Suppressor macrophage (primary cell): ENCODE measurements around the gene COL25A1.
"Not testable (repeated sequence)": the region's sequence is repeated elsewhere in the genome, so short reads cannot be mapped to it uniquely, and the experiment has no call there.

Source experiments
- DNase-seq, 4 experiments: peaks; one replicate each; pipeline ENCODE4 v3.0.0-alpha.2; 2020 to 2022

The COL25A1 gene

DNA sequence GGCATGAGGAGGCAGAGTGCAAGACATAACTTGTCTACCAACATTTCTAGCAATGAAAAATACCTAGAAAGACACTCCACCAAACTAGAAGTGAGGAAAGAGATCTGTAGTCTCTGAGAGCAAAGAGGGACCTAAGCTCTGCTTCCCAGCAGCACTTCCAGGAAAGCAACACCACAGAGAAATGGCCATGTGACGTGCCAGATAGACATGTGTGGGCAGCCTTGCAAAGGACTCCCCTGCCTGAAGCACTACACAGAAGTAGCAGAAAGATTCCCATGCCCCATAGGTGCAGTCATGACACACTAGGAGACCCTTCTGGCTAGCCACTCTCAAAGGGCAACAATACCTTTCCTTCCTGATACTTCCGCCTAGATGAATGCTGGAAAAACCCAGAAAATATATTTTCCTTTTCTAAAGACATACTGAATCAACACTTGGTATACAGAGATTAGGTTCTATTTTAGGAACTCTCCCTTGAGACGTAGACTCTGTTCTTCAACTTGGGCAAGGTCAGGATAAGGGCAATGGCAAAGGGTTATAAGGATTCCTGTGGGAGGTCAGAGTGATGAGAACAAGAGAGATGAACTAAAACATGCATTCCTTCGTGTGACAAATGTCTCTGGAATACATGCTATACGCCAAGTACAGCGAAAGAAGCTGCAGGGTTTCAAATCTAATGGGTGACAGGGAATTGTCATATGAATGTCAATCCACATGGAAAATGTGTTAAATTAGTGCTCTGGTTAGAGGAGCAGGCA is 352.1 kb downstream of the COL25A1 start:
- no peak for DNase-seq

DNA sequence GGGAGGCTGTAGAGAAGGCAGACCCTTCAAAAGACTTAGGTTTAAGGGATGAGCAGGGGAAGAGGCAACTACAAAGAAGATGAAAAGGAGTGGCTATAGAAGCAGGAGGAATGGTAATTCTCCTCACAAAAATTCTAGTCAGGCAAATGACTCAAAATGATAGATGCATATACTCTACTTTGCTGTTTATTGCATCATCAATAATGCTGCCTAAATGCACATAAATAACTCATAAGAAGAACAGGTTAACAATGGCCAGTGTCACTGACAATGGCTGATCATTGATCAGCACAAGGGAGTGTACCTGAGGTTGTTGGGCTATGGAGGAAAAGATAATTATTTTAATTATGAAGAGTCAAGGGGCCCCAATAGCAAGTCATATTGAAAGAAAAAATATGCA is 354.9 kb downstream of the COL25A1 start:
- DNase-seq: no peak

DNA sequence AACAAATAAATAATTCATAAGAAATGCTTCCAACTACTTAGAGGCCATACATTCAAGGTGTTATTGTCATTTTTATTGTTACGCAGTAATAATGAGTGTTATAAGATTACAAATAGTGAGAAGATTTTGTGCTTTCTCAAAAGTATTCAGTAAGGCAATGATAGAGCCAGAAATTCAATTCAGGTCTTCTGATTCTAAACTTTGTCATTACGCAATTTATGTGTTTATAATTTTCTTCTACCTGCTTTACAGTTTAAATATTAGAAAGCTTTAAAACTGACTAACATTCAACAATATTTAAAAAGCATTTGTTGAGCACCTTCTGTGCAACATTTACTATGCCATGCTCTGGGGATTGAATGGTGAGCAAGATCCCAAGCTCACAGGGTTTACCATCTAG is 356.2 kb downstream of the COL25A1 start:
- DNase-seq: no peak

DNA sequence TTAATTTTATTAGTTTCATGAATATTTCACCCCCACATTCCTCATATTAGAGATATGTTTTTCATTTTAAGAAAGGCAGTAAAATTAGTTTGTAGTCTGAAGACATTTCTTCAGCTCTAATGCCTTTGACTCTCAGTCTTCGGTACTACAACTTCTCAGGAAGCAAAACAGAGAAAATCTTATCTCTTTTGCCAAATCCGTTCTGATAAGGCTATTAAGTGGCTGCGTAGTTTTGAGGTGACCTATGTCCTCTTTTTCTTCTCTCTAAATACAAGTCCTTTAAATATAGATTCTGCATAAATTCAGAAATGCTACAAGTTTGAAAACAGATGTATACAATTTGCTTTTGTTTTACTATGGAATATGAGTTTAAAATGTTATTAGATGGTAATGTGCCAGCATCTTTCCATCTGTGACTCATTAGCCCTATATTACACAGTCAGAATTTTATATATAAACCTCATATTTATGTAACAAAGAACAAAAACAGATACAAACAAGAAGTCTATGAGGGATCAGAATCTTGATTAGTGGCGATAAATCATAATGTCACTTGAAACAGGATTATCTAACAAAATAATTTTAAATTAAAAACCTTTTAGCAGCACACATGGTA is 358.4 kb downstream of the COL25A1 start:
- DNase-seq: no peak

DNA sequence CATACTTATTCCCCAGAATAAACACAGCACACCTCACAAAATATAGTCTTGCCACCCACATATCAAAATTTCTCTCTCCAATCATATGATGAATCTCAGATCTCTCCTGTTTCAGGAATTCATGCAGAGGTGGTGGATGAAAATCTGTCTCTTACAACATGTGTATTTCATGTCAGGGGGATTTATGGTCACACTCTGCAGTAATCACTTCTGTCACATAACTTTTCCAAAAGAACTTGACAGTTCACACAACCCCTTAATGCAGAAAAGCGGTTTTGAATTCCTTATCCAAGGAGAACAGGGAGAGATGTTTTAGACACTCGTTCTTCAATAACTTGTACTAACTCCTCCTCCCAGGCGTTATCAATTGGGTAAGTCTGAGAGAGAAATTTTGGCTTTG is 359.1 kb downstream of the COL25A1 start:
- DNase-seq: no peak

DNA sequence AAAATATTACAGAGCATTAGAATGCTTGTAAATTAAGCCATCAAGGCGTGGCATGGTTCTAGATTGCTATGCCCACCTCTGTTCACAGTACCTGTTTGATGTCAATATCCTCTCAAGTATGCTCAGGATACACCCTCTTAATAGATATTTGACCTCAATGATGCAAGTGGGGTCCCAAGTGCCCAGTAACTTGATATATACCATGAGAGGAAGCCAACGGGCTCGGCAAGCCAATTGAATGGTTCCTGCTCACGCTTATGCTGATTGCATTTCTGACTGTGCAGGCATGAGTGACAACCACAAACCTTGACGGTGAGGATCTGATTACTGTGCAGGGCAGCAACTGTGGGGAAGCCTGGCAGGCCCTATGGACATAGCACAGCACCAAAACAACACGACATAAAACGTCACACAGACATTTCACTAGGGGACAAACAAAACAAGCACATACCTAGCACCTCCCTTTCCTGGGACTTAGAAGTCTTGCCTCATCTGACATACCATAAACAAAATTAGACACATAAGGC is 360.5 kb downstream of the COL25A1 start:
- no peak for DNase-seq

DNA sequence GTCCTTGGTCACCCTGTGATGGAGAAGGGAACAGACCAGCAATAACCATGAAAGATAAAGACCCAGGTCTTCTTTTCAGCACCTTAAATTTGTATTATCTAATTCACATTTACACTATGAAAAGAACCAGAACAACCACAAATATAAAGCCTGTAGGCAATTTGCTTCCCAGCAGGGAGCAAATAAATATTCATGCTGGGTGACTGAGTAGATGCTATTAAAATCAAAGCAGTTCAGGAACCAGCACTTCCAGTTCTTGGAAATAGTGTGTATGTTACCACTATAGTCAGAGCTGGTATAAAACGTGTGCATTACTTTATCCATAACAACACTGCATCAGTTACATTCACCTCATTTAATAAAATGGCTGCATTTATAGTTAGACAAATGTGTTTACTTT is 361.8 kb downstream of the COL25A1 start:
- DNase-seq: no peak

DNA sequence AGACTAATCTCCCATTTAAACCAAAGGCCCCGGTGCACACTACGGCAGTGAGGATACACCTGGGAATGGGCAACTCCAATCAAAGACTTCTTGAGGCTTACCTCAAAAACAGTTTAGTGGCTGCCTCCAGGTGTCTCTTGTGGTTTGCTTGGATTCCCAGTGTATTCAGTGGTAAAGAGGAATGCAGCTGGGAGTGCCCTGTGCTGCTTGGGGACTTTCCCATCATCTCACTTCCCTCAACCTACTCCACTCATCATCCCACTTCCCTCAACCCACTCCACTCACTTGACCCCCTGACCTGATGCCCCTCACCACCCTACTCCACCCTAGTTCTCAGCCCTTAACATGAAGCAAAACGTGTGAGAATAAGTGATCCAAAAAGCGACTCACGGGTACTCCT is 362.3 kb downstream of the COL25A1 start:
- no peak for DNase-seq

DNA sequence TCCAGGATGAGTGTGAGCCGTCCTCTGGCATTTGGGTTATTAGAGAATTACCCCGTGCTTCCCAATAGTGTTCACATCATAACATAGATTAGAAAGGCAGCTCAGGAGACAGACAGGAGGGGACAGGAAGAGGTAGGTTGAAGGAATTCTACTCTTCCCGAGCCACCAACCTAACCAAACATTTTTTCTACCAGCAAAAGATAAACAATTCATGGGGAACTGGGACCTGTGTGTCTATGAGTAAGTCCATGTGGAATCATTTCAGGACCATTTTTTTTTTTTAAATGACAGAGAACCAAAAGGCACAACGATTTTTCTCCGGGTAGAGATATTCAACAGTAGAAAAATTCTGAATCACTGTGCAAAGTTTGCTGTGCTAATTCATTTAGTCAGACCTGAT is 365.4 kb downstream of the COL25A1 start:
- no peak for DNase-seq

DNA sequence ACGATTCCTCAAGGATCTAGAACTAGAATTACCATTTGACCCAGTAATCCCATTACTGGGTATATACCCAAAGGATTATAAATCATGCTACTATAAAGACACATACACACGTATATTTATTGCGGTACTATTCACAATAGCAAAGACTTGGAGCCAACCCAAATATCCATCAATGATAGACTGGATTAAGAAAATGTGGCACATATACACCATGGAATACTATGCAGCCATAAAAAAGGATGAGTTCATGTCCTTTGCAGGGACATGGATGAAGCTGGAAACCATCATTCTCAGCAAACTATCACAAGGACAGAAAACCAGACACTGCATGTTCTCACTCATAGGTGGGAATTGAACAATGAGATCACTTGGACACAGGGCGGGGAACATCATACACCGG is 368.5 kb downstream of the COL25A1 start:
- not testable (repeated sequence) for DNase-seq

DNA sequence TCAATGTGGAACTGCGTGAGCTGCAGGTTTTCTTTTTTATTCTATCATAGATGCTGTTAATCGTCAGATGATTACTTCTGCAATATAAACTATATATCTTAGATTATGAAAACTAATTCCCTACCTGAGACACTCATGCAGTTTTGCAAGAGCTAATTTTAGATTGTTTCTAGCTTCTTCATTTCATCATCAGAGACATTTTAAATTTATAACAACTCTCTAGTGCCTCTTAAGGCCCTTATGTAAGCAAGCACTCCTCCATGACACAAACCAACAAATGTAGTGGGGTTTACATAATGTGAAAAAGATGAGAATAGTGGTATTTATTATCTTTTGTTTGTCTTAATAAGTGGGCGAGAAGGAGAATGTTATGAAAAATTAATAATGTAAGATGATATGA is 369.4 kb downstream of the COL25A1 start:
- DNase-seq: no peak

DNA sequence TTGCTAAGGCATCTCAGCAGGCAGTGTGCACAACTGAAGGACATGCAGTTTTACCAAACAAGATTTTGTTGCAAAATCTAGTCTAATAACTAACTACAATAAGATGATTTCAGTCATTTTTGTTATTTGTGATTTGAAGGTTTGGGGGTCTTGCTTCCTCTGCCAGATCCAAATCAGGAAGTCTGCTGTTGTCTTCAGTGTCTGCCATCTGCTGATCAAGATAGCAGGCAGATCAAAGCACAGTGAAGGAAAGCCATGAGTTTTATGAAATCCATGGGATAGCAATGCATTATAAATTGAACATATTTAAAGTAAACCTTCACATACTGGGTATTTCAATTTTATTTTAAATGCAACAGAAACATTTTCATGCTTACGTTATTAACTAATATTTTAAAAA is 370.5 kb downstream of the COL25A1 start:
- DNase-seq: no peak

DNA sequence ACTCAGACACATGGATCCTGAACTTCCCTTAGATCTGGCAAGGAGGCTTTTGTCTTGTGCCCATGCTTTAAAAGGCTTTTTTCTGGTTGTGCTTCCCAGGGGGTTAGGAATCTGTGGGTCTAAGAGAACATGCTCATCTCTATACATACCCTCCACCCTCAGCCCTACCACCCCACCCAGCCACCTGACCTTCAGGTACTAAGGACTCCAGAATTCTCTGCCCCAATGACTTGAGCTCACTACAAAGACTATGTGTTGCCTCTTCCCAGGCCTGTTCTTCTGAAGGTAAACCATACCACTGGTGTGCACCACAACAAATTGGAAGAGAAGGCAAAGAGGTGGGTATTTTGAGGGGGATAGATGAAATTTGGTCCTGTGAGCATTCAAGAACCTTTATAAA is 372.3 kb downstream of the COL25A1 start:
- no peak for DNase-seq

DNA sequence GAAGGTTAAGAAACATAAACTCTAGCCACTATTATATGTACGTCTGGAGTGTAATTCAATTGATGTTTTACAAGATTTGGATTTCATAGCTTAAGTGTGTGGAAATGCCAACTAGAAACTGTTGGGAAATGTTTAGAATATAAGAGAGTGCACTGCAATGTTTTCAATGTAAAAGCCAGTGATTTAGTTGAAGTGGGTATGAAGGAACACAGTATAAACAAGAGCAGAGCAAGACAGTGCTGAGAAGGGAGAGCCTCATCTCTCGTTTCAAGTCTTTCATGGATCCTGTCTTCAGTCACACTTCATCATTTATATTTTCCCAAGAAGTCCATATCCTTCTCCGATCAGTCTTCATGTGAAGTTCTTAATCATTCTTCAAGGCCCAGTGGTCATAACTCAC is 375.7 kb downstream of the COL25A1 start:
- DNase-seq: no peak

DNA sequence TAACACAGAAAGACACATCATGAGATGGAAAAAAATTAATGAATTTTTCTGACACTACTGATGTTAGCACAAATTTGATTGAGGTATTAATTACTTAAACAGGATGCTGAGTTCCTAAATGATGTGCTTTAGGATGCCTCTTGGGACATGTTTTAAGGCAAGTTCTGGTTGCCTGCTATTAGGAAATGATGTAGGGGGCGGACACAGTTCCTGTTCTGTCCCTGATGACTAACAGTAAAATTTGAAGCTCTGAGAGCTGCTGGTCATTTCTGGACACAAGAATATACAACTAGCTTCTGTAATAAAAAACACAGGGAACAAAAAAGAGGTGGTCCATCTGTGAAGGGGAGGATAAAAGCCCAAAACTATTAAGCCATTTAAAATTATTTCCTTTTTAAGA is 376.4 kb downstream of the COL25A1 start:
- DNase-seq: peak; percentile 41 to 62 (median 59)

DNA sequence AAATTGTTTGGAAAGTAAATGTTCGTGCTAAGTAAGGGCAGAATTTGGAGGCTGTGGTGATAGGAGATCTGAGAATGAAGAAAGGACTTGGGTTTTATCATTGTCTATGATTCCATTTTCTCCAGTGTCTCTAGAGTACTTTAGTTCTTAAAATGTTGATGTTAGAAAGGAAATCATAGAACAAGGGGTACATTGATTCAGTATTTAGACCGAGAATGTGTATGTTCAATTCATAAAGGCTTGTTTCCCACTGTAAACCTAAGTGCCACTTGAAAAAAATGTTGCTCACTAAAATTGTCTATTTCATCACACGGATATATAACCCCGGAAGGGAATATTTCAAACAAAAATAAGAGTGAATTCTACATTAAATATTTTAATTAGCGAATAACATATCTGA is 380.3 kb downstream of the COL25A1 start:
- DNase-seq: no peak

DNA sequence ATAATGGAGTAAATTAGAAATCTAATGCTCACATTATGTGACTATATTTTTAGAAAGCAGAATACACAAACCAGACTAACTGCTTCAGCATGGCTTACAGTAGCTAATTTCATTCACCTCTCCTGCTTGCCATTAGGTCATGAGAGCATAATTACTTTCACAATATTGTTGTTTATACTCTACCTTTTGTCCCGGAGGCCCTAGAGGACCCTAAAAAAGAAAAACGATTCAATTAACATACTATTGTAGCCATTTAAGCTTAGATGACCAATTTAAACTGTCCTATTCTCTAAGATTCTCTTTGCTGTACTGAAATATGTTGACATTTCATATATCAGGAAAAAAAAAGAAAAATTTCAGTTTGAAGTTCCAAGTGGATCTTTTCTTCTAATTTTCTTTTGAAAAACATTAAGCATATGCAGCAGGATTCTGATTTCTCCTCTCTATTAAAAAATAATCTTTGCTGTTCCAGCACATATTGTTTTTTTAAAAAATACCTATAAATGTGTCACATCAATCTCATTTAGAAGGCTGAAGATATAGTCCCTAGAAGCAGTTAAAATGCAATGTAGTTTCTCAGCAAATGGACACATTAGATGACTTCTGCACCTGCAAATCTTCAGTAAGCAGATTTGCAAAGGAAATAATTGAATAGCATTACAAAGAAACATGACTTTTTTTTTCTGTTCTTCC is 381.9 kb downstream of the COL25A1 start:
- DNase-seq: no peak

DNA sequence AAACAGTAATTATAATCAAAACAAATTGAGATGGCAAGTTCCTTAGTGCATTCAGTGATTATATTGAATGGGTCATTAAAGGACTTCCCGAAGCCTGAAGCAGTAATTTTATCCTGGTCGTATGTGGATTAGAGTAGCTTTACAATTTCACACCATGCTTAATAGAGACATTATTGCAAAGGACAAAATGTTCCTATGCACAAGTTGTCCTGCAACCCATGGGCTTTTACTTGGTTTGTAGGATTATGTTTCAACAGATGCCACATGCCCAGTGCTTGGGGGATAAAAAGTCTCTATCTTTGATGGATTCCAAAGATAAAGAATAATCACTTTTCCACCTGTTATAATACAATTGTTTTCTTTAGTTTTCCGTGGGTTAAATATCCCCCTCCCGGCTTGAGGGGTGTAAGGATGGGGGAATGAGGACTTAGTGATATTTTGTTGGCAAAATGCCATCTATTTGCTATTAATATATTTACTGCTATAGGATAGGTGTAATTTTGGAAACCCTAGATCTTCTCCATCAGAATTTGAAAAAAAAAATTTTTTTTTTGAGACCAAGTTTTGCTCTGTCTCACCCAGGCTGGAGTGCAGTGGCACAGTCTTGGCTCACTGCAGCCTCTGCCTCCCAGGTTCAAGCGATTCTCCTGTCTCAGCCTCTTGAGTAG is 383.1 kb downstream of the COL25A1 start:
- no peak for DNase-seq

DNA sequence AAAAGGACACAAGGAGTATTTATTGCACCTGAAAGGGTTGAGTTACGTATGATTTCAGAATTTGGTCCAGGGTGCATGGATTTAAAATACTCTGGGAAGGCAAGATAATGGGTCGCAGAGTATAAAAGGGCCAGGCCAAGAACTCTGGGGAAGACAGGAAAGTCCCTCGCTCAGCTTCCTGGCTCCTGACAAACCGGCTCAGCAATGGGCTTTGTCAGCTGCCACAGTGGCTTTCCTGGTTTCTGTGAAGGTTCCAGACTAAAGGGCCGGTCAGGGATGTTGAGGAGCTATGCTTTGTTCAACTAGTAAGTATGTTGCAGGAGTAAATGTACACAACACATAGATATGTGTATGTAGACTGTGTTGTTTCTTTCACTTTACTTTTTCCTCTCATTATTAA is 385.2 kb downstream of the COL25A1 start:
- no peak for DNase-seq

DNA sequence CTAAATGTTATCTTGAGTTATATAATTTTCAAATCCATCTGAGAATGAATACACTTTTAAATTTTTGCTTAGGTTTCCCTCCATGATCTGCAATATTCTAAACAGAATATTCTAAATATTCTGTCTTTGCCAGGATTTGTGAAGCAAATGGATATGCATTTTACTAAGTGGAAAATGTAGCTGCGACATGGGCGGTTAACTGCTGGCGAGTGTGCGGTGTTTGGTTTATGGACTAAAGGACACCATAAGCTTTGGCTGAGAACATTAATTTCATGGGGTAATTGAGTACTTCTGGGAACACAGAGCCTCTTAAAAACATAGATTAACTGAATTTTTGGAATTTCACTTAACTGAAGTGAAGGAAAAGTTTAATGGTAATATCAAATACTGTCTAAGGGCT is 385.8 kb downstream of the COL25A1 start:
- no peak for DNase-seq

DNA sequence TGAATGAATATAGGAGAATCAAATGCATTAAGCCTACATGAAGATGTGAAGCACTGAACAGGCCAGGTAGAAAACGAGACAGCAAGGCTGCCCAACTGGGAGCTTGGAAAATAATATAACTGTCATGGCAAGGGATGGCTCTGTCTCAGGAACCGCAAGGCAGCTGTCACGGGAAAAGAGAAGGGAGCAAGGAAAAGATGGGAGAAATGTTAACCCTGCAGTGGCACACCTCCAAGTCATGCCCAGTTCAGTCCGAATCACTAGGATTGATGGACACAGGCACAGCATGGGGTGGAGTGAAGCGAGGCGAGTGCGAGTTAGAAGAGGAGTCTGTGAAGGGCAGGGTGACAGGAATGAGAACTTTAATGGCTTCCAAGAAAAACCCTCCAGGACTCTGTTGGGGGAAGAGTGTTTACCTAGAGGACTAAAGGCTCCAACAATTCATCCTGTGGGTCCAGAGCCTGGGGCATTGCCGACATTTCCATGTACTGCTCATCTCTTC is 395.5 kb downstream of the COL25A1 start:
- DNase-seq: no peak

DNA sequence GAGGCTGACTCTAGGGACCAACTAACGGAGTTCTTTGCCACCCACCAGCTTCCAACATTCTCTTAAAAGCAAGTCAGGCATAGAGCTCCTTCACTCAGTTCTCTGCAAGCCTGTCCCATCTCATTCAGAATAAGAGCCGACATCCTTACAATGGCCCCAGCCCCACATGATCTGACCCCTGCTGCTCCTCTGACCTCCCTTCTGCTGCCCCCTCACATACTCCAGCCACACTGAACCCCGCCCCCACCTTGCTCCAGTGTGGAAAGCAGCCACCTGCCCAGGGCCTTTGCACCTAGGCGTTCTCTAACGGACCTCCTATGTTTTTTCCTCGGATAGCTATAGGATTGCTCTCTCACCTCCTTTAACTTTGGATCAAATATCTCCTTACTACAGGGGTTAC is 396.5 kb downstream of the COL25A1 start:
- no peak for DNase-seq
